HG02973 (cell line): ENCODE data around the gene CAMTA1.

Experiments used
- ATAC-seq: cut with Tn5 transposase; IDR thresholded peaks from one replicate; pipeline ENCODE4 v1.9.1; 2021; ENCODE audit warnings: moderate library complexity; ENCODE audit not compliant: unreplicated experiment

The CAMTA1 gene

DNA sequence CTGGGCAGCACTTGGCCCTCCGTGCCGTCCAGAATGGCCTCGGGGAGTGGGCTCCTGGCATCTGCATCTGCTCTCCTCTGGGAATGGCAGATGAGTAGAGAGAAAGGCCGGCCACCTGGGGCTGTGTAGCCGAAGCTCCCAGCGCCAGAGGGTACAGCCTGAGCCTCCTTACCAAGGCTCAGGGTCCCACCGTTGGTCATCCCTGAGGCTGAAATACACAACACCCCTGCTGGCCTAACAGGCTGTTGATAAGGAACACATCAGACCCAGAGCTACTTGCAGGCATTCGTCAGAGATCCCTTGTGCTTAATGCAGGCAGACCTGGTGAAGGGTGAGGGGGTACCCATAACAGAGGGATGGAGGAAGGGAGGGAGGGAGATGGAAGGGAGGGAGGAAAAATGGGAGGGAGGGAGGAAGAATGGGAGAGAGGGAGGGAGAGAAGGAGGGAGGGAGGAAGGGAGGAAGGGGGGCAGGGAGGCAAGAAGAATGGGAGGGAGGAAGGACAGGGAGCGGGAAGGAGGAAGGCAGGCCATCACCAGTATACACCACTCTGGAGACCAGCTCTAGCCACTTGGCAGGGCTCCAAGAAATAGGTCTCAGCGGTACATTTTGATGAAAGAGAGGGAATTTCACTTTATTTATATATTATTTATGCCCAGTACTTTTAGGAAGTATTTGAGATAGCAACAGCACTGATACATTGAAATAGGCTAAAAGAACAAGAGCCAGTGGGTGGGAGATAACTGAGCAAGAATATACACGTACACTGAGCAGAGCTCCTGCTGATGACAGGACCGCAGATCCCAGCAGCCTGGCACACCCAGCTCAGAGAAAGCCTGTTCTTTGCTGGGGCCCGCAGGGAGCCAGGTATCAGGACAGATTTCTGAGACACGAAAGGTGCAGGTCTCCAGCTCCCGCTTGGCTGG, 670.8 kb downstream of the CAMTA1 start:
- no peak for ATAC-seq

- no peak for ATAC-seq
Measured at GRCh38 chr1:7456722-7457082, 671.4 kb downstream of the CAMTA1 start.

DNA sequence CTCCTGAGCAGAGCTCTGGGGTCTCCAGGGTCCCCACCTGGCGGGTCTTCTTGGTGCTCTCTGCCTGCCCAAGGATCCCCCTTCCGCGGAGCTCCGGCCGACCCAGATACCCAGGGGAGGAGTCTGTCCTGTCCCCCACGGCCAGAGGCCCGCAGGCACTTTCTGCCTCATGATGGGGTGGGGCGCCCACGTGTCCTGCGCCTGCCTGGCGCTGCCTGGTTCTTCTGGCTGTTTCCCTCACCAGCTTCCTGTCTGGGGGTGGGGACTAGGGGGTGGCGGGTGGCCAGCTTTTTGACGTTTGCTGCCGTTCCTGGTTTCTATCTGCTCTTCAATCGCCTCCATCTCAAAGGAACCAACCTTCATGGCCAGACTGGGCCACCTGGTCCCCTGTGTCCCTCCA, 672.6 kb downstream of the CAMTA1 start:
- ATAC-seq = no peak

GRCh38 chr1:7458946-7459345, 673.7 kb downstream of the CAMTA1 start:
- ATAC-seq = no peak

DNA sequence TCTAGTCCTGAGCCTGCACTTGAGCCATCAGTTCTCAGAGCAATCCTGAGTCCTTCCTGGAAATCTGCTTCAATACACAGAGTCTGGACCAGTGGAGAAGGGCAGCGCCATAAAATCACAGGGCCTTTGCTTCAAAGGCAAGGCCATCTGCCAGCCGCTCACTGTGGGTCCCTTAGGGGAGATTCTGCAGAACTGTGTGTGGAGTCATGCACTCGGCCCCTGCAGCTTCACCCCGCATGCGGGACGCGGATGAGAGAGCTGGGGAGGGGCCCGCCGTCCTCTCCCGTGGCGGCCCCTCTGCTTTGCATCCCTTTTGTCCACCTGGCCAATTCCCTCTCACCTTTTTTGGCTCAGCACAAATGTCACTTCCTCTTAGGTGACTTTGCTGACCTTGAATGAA, 674.7 kb downstream of the CAMTA1 start:
- ATAC-seq = no peak

DNA sequence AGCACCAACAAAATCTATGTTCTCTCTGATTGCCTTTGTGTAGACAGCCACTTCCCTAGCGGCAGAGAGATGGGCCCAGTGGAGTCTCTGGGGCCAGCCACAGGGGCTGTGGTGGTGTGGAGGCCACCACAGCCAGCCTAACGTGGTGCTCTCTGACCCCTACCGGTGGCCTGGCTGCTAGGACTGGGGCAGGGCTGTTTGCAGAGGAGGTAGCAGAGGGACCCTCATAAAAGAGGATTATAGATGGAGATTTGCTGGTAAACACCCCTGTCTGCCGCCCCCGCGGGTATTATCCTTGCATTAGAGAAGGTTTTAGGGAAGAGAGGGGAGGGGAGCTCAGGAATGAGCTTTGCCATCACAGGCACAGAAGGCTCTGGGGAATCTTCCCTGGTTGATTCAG, 675.6 kb downstream of the CAMTA1 start:
- ATAC-seq = no peak

DNA sequence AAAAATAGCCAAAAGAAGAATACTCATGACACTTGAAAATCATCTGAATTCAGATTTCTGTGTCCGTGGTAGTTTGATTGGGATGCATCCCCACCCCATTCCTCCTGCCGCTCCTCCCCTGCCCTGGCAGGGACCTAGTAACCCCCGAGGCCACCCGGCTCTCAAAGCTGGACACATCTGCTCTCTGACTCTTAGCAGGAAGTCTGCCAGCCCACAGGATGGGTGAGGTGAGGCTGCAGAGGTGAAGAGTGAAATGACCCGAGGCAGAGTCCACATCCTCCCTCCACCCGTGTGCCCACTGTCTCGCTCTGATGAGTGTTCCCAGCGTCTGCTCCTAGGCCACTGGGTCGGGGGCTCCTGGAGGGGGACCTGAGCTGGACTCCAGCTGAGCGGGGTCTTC, 677.4 kb downstream of the CAMTA1 start:
- no peak for ATAC-seq

DNA sequence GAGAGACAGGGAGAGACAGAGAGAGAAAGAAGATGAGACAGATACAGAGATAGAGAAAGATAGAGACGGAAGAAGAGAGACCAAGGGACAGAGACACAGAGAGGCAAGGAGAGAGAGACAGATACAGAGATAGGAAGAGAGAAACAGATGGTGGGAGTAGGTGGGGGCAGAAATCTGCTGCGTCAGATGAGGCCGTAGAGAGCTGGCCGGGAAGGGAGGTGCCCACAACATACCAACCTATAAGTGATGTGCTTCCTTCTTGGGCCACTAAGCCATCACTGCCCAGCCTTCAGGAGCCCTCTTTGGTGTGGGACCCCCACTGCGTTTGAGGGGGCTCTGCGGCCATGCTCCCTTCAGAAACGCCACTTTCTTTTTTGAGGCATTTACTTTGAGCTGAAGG, 678.3 kb downstream of the CAMTA1 start:
- ATAC-seq = no peak

GRCh38 chr1:7464736-7465135, 679.5 kb downstream of the CAMTA1 start:
- no peak for ATAC-seq

- ATAC-seq = no peak
Measured at GRCh38 chr1:7467476-7468175, 682.4 kb downstream of the CAMTA1 start.

DNA sequence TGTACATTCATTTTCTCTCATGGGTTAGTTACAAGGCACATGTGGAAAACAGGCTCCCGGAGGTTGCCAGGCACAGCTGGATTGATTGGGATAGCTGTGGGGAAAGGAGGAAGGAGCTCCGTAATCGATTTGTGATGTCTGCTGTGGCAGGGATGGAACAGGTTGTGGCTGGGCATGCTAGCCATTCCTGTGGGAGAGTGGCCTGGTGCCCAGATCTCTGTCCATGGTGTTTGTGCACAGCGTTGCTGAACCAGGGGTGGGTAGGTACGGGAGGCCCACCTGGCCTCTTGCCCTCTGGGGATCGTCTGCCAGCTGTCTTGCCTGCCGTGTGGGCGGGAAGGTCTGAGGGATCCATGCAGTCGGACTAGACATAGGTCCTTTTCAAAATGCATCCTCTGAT, 683.0 kb downstream of the CAMTA1 start:
- no peak for ATAC-seq

DNA sequence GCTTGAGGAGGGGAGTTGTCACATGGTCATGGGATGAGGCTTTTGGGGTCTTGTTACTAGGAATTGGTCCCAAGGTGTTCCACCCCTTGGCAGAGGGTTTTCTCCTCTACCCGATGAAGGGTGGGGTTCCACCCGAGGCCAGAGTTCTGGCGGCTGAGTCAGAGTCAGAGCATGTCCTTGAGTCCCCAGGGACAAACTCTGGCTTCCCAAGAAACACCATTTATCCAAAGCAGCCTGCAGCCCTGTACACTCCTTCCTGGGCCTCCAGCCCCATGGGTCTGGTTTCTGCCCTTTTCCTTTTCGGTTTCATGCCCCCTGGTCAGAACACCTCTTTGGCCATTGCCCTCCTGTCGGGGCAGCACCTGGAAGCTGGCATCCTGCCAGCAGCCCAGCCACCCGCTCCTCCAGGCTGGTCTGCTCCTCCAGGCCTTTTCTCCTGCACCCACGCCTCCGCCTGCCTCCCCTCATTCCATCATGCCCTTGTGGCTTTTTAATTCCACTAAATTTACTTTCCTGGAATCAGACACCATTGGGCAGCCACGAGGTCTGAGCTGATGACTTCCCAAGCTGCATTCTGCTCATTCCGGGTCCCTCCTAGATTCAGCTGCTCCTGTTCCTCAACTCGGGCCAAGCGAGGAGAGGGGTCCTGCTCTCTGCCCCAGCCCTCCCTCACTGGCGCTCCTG, 684.1 kb downstream of the CAMTA1 start:
- no peak for ATAC-seq

GRCh38 chr1:7470904-7471638, 685.8 kb downstream of the CAMTA1 start:
- ATAC-seq = no peak

DNA sequence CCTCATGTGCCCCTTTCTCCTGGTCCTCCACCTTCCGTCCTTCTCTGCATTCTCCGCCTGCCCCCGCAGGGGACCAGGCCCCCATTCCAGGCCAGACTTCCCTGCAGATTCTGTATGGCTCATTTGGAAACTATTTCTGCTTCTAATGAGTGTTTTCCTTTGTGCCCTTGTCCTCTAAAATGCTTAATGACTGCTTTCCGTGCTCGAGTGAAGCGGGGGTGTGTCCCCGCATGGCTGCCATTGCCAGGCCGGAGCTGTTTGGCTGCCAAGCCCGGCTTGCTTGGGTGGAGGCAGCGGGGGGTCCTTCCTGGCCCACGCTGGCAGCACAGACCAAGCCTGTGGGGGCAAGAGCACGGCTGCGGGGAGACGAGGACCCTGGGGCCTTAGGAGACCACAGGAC, 686.6 kb downstream of the CAMTA1 start:
- no peak for ATAC-seq

DNA sequence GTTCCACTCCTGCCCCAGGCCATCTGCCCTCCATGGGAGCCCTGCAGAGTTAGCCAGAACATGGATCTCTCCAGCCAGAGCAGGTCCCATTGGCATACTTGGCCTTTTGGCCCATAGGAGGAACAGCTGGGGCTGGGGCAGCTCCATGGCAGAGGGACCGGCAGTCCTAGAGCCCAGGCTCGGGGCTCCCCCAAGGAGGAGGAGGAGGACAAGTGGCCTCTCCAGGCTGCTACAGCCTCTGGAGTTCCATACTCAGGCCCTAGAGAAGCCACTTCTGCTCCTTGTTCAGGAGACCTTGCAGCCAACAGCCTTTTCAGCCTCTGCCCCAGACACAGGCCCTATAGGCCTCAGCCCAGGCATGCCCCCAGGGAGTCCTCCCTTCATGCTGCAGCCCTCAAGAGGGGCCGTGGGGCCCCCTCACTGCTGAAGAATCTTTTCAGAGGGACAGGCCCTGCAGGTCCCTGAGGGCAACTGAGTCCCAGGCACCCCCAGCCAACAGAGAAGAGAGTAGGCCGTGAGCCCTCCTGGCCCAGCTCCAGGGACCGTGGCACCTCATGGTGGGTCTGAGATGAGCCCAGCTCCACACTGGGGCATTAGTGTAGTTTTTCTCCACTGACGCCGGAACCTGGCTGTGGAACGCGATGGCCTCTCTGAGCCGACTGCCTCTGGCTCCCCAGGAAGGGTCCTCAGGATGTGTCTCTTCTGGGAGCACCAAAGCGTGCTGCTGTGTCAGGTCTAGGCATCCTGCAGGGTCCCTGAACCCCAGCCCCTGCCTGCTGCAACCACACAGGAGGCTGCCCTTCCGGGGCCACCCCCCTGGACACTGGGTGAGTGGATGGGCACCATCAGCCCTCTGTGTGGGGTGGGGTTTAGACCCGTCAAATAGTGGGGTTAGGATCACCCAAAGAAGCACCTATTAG, 688.2 kb downstream of the CAMTA1 start:
- ATAC-seq = no peak

GRCh38 chr1:7474143-7474490, 688.9 kb downstream of the CAMTA1 start:
- no peak for ATAC-seq

GRCh38 chr1:7474786-7475502, 689.7 kb downstream of the CAMTA1 start:
- ATAC-seq = no peak

DNA sequence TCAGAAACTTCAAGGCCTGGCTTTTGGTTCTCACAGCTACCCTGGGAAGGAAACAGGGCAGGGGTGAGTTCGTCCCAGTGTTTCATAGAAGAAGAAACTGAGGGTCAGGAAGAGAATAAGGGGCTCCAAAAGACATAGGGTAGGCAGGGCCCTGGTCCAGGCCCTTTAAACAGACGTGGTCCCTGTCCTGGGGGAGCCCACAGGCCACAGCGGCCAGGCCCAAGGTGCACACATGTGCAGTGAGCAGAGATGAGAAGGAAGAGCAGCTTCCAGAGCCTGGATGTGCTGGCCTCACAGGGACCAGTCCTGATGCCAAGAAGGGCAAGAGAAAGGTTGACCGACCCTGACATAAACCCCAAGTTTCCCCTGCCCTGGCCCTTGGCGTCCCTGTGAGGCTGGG, 690.4 kb downstream of the CAMTA1 start:
- no peak for ATAC-seq

- ATAC-seq = no peak
Measured at GRCh38 chr1:7476402-7476801, 691.1 kb downstream of the CAMTA1 start.
